Stimulated activated CD4-positive, alpha-beta T cell treated with anti-CD3 and anti-CD28 coated beads, TNF-alpha, amount 100 ng/mL, for 1 hour (primary cell): ENCODE results near the gene MCM7.

Source experiments
- DNase-seq, 3 donors: peaks; one replicate each; pipeline ENCODE4 v3.0.0-alpha.2; 2020; ENCODE audit warnings: low read depth in 3 of 3, low spot score in 1 of 3

MCM7 gene

GRCh38 chr7:100075418-100075817, 25.8 kb downstream of the MCM7 start:
- no peak for DNase-seq

GRCh38 chr7:100074841-100075240, 26.4 kb downstream of the MCM7 start:
- DNase-seq, result no peak

GRCh38 chr7:100072462-100072861, 28.7 kb downstream of the MCM7 start:
- no peak for DNase-seq

- no peak for DNase-seq
Observed at GRCh38 chr7:100071018-100071723, 30.0 kb downstream of the MCM7 start.

GRCh38 chr7:100069991-100070390, 31.2 kb downstream of the MCM7 start:
- no peak for DNase-seq

GRCh38 chr7:100066953-100067352, 34.2 kb downstream of the MCM7 start:
- DNase-seq, result no peak

- DNase-seq, result no peak
Observed at GRCh38 chr7:100065452-100066186, 35.6 kb downstream of the MCM7 start.

- DNase-seq, result no peak
Observed at GRCh38 chr7:100064162-100064561, 37.0 kb downstream of the MCM7 start.

GRCh38 chr7:100063376-100063775, 37.8 kb downstream of the MCM7 start:
- no peak for DNase-seq

GRCh38 chr7:100061518-100062193, 39.5 kb downstream of the MCM7 start:
- DNase-seq, result no peak

- no peak for DNase-seq
Observed at GRCh38 chr7:100059251-100059739, 41.9 kb downstream of the MCM7 start.

- no peak for DNase-seq
Observed at GRCh38 chr7:100057006-100057405, 44.2 kb downstream of the MCM7 start.

GRCh38 chr7:100053215-100053614, 48.0 kb downstream of the MCM7 start:
- no peak for DNase-seq

- no peak for DNase-seq
Observed at GRCh38 chr7:100051611-100052010, 49.6 kb downstream of the MCM7 start.

- DNase-seq, result peak; percentile 33 to 78 (median 60)
Observed at GRCh38 chr7:100049441-100050291, 51.5 kb downstream of the MCM7 start, which contains the start of gene ZSCAN21. Gene ZSCAN21, plus strand, starts transcription at chr7:100049774. Its CDS starts 7,233 bp downstream, at chr7:100057007.

GRCh38 chr7:100048680-100049079, 52.5 kb downstream of the MCM7 start:
- DNase-seq, result no peak

- DNase-seq, result no peak
Observed at GRCh38 chr7:100044718-100045117, 56.5 kb downstream of the MCM7 start.
